GM21381 (cell line): Measurements from ENCODE around the gene S1PR4.
"Not testable (repeated sequence)": the region's sequence is repeated elsewhere in the genome, so short reads cannot be mapped to it uniquely, and the experiment has no call there.

Experiments
- ATAC-seq: cut with Tn5 transposase; IDR thresholded peaks from one replicate; pipeline ENCODE4 v1.9.1; 2021; ENCODE audit warnings: mild to moderate bottlenecking, moderate library complexity; ENCODE audit not compliant: unreplicated experiment

Gene S1PR4

DNA sequence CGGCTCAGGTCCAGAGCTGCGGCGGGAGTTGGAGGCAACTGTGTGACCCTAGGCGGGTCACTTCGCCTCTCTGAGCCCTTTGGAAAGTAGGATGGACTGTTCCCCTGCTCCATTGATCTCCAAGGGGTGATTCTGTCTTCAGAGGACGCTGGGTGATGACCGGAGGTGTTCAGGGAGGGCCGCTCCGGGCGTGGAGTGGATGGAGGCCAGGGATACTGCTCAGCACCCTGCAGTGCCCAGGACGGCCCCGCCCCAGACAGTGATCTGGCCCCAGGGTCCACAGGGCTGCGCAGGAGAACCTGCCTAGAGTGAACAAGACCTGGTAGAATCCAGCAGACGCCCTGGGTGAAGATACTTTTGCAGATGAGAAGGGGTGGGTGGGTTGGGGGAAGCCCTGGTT, 14.1 kb downstream of the S1PR4 start:
- ATAC-seq: no peak

DNA sequence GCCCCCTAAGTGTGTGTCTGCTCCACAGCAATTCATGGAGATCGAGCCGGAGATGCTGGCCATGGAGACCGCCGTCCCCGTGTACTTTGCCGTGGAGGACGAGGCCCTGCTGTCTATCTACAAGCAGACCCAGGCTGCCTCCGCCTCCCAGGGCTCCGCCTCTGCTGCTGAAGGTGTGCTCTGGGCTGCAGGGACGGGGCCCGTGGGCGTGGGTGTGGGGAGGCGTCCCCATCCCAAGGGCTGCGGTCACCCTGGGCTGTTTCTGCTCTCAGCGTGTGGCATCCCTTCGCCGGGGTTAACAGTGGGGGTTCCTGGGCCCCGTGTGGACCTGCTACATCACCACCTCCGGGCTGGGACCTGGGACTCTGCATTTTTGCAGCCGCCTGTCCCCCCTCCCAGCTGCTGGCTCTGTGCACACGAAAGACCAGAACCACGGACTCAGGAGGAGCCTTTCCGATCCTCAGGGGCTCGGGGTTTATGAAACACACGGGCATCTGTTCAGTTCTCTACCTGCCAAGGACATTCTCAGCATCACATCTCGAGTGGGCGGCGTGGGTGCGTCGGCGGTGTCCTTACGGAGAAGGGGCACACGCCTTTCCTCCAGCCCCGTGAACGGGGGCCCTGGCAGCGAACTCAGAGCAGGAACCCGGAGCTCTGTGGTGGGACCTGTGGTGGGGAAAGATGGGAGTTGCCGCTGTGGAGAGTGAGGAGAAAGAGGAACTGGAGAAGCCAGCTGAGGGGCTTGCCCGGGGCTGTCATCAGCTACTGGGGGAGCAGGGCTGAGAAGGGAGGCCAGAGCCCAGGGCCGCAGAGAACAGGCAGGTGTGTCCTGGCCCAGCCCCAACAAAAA, 14.9 kb downstream of the S1PR4 start:
- ATAC-seq: no peak

DNA sequence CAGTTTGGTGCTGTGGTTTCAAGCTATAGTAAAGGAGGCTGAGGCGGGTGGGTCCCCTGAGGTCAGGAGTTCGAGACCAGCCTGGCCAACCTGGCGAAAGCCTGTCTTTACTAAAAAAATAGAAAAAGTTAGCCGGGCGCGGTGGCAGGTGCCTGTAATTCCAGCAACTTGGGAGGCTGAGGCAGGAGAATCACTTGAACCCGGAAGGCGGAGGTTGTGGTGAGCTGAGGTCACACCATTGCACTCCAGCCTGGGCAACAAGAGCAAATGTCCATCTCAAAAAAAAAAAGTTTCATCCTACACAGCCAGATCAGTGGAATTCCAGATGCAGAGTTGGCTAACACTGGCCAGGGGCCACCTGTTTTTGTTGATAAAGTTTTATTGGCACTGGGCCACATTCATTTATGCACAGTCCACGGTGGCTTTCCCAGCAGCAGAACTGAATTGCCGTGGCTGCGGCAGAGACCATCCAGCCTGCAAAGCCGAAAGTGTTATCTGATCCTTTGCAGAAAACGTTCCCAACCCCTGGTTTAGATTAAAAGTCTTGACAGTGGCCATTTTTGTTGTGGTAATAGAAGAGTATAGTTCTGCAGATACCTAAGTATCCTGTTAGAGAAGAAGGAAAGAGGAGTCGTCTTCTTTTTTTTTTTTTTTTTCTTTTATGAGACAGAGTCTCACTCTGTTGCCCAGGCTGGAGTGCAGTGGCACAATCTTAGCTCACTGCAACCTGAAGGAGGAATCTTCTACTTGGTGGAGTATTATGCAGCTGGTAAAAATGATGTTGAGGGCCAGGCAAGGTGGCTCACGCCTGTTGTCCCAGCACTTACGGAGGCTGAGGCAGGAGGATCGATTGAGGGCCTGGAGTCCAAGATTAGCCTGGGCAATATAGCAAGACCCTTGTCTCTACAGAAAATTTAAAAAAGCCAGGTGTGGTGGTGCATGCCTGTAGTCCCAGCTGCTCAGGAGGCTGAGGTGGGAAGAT, 15.8 kb downstream of the S1PR4 start:
- no peak for ATAC-seq

DNA sequence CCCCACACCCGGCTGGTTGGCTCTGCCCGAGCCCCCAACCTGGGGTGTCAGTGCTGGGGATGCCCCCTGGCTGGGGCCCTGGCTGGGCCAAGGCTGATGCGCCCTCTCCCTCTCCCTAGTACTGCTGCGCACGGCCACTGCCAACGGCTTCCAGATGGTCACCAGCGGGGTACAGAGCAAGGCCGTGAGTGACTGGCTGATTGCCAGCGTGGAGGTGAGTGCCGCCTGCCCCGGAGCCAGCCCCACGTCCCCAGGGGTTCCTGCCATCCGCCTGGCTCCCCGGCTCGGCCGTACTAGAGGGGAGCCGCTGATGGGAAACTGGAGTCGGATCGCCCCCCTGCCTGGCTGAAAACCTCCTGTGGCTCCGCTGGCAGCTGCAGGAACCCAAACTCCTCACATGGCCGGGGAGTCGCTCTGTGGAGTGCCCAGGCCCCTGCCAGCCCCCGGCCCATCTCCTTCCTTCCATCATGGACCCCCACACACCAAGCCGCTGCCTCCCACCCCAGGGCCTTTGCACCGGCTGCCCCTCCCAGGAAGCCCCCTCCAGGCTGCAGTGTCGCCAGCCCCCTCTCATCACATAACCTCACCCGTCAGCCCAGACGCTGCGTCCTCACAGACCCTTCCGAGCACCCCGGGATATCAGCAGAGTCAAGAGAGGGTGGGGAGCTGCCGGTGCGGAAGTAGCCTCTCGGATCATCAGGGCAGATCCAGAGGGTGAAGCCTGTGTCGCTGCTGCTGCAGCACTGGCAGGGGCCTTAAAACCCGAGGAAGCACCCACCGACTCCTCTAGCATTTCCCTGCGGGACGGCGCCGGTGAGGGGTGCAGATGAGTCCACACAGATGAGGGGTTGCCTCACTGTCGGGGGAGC, 17.7 kb downstream of the S1PR4 start:
- ATAC-seq: no peak

DNA sequence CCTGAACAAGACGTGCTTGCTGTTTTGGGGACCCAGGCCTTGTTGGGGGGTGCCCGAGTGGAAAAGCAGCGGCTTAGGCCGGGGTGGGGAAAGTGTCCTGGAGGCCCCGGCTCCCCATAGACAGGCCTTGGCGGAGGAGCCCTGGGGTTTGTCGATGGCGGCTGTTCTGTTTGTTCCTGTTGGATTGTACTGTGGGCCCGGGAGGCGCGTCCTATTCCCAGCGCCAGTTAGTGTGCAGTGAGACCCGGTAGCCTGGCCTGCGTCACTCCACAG, 18.3 kb downstream of the S1PR4 start:
- ATAC-seq: no peak

DNA sequence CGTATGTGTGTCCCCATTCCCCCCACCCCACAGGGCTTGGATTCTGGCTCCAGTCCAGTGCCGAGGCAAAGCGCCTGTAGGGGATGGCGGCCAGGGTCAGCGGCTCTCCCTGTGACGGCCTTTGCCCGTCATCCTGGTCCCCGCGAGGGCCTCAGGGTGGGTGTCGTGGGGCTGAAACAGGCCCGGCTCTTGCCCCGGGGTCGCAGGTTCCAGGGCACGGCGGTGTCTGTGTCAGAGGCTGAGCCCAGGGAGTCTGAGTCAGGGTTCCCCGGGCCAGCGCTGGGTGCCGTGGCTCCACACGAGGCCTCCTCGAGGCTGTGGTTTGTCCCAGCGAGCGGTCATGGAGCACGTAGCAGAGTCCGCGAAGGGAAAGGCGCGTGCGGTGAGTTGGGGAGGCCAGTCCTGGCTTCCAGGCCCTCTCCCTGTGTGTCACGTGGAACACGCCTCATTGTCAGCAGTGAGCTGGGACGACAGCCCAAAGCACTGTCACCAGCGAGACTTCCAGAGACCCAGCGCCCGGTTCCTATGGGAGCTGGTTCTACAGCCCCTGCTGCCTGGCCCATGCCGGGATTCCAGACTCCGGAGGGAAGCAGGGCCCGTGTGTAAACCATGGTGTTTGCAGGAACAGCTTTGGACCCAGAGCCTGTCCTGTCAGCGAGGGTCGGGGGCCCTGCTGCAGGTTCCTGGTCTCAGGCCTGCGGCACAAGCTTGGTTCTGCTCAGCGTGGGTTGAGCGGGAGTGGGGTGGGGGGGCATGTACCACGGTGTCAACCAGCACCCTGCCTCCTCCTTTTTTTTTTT, 20.5 kb downstream of the S1PR4 start:
- ATAC-seq: no peak

DNA sequence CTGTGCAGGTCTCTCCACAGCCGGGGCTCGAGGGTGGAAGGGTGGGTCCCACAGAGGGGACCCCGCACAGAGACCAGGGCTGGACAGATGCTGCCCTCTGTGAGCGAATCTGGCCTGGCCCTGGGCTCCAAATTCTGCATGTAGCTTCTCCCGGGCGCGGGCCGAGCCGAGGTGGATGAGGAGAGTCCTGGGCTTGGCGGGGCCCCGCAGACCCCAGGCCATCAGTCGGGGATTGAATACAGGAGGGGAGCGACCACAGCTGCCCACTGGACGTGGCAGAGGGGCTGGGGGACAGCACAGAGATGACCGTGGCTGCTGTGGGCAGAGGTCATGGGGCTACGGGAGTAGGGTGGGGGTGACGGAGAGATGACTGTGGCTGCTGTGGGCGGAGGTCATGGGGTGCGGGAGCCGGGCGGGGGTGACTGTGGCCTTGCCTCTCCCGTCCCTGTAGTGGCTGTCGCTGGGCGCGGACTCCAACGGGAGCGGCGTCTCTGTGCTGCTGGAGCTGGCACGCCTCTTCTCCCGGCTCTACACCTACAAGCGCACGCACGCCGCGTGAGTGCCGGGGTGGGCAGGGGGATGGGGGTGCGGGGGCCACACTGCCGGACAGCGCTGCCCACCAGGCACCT, 22.6 kb downstream of the S1PR4 start:
- no peak for ATAC-seq

DNA sequence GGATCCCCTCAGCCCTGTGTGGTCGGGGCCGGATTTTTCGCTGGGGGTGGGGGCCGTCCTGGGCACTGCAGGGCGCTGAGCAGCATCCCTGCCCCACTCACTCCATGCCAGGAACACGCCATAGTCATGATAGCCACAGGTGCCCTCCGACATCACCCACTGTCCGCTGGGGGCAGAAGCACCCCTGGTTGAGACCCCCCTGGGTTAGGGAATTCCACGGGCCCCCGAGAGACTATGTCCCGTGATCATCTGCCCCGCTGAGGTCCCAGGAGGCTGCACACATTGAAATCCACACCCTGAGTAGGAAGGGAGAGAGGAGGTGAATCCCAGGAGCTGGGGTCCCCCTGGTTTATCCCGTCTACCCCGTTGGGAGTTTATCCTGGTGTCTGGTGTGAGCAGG, 23.3 kb downstream of the S1PR4 start:
- ATAC-seq: no peak

DNA sequence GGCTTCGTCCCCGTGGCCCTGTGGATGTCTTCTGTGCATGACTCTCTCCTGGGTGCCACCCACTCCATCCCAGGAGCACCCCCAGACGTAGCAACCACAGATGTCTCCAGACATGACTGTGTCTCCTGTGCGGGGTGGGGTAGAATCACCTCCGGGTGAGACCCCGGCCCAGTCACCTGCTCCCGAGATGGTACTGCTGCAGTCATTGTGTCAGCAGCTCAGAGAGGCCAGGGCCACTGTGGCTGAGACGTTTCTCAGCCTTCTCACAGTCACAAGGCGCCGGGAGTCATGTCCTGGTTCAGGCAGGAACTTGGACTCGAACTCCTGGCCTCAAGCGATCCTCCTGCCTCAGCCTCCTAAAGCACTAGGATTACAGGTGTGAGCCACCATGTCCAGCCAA, 23.8 kb downstream of the S1PR4 start:
- ATAC-seq: no peak

DNA sequence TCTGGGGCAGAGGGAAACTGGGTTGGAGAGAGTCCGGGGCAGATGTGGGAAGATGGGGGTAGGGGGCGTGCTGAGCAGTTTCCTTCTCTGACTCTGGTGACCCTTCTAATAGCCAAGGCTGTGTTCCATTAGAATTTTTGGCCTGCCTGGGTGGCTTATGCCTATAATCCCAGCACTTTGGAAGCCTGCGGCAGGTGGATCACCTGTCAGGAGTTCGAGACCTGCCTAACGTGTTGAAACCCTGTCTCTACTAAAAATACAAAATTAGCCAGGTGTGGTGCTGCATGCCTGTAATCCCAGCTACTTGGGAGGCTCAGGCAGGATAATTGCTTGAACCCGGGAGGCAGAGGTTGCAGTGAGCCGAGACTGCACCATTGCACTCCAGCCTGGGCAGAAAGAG, 24.3 kb downstream of the S1PR4 start:
- not testable (repeated sequence) for ATAC-seq

DNA sequence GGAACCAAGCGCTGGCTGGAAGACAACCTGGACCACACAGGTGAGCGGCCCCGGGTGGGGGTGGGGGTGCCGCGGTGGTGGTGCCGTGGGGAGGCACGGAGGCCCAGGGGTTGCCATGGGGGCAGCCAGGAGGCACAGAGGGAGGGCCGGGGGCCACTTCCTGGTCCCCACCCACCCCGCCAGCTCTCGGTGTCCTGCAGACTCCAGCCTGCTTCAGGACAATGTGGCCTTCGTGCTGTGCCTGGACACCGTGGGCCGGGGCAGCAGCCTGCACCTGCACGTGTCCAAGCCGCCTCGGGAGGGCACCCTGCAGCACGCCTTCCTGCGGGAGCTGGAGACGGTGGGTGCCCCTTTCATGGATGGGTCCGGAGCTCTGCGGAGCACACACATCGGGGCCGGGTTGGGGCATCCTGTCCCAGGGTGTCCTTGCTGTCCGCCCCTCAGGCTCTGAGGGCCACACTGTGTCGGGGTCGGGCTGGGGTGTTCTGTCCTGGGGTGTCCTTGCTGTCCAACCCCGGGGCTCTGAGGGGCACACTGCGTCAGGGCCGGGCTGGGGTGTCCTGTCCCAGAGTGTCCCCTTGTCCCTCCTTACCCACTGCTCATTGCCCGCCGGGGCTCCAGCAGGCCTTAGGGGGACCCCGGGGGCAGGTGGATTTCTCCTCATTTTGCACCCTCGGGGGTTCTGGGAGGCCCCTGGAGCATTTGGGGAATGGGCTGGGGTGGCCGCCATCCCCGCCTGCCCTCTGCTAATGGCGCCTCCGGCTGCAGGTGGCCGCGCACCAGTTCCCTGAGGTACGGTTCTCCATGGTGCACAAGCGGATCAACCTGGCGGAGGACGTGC, 25.5 kb downstream of the S1PR4 start:
- no peak for ATAC-seq

DNA sequence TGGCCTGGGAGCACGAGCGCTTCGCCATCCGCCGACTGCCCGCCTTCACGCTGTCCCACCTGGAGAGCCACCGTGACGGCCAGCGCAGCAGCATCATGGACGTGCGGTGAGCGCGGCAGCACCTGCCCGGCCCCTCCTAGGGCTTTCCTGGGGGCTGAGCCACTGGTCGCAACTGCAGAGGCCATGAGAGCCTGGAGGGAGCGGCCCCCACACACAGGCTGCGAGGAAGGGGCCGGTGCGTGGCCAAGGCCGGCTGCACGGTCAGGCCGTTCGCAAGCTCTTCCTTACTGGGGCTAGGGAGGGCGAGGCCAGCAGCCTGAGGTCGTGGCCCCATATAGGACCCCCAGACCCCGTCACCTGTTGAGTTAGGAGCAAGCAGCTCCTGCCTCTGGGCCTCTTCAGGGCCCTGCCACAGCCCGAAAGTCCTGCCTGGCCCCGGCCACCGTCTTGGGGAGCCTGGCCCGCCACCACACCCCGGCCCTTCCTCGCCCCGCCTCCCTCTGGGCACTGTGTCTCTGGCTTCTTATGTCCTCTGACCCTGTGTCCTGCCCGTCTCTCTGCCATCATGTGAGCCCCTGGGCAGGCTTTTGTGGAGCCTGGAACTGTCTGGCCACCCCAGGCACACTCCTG, 26.2 kb downstream of the S1PR4 start:
- no peak for ATAC-seq

DNA sequence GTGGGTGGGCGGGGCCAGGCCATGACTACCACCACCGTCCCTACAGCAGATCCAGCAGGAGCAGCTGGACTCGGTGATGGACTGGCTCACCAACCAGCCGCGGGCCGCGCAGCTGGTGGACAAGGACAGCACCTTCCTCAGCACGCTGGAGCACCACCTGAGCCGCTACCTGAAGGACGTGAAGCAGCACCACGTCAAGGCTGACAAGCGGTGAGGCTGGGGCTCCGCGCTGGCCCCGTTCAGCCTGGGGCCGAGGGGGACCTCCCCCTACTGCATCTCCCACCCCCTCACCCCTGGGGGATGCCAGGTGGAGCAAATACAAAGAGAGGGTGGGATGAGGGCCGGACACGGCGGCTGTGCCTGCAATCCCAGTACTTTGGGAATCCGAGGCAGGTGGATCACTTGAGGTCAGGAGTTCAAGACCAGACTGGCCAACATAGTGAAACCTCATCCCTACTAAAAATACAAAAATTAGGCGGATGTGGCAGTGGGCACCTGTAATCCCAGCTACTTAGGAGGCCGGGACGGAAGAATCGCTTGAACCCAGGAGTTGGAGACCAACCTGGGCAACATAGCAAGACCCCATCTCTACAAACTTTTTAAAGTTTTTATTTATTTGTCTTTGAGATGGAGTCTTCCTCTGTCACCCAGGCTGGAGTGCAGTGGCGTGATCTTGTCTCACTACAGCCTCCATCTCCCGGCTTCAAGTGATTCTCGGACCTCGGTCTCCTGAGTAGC, 27.8 kb downstream of the S1PR4 start:
- no peak for ATAC-seq

DNA sequence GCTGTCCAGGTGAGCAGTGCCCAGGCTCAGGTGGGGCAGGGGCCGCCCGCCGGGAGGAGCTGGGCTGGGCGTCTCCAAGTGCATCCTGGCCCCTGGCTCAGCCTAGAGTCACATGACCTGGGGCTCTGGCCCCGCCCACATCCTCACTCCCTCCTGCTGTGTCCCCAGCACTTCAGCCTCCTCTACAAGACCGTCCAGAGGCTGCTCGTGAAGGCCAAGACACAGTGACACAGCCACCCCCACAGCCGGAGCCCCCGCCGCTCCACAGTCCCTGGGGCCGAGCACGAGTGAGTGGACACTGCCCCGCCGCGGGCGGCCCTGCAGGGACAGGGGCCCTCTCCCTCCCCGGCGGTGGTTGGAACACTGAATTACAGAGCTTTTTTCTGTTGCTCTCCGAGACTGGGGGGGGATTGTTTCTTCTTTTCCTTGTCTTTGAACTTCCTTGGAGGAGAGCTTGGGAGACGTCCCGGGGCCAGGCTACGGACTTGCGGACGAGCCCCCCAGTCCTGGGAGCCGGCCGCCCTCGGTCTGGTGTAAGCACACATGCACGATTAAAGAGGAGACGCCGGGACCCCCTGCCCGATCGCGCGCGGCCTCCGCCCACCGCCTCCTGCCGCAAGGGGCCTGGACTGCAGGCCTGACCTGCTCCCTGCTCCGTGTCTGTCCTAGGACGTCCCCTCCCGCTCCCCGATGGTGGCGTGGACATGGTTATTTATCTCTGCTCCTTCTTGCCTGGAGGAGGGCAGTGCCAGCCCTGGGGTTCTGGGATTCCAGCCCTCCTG, 29.1 kb downstream of the S1PR4 start:
- no peak for ATAC-seq

DNA sequence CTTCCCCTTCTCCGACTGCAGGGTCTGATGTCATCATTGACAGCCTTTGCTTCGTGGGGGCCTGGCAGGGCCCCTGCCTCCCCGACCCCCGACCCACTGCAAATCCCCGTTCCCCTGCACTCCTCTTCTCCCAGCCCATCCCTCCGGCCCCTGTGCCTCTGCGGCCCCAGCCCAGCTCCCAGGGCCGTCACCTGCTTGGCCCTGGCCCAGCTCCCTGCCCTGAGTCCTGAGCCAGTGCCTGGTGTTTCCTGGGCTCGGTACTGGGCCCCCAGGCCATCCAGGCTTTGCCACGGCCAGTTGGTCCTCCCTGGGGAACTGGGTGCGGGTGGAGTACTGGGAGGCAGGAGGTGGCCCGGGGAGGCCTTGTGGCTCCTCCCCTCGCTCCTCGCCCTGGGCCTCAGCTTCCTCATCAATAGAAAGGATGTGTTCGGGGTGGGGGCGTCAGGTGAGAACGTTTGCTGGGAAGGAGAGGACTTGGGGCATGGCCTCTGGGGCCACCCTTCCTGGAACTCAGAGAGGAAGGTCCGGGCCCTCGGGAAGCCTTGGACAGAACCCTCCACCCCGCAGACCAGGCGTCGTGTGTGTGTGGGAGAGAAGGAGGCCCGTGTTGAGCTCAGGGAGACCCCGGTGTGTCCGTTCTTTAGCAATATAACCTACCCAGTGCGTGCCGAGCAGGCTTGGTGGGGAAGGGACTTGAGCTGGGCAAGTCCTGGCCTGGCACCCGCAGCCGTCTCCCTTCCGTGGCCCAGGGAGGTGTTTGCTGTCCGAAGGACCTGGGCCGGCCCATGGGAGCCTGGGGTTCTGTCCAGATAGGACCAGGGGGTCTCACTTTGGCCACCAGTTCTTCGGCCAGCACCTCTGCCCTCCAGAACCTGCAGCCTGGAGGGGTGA, 30.0 kb downstream of the S1PR4 start:
- ATAC-seq: no peak

DNA sequence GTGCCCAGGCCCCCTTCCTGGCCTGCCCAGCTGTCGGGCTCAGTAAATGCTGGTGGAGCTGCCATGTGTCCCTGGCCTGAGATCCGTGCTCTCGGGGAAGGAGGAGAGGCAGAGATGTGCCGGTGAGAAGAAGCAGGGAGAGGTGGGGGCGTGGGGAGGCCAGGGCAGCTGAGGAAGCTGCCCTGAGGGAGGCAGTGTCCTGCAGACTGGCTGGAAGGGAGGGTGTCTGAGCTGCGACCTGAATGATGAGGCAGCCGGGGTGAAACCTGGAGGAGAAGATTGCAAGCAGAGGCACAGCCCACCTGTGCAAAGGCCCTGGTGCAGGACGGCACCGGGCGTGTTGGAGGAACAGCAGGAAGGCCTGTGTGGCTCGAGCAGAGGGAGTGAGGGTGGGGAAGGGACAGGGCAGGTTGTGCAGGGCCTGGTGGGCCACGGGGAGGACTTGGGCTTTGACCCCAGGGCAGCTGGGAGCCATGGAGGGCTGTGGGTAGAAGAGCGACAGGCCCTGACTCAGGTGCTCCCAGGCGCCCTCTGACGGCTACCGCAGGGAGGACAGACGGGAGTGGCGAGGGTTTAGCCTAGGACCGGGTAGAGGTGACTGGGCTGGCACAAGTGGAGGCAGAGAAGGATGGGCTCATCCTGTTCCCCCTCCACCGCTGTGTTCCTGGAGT, 31.9 kb downstream of the S1PR4 start:
- no peak for ATAC-seq
